IMR-90 (cell line): ENCODE data around the gene SLIT3. TPM values are rescaled to one million over a fixed set of nuclear protein-coding genes. Genes with fewer than 3 reads are reported as not detected.

Experiments used
- ATAC-seq: fragments of 200-7000 bp; cut with Tn5 transposase; 2 replicates; pipeline ENCODE4 v1.9.1; 2020; ENCODE audit warnings: low read depth, mild to moderate bottlenecking, moderate library complexity
- BruUV-seq: library from RNA; stranded (reverse); fragments of 400-500 nt; replicated peaks from 2 replicates; lab custom pipeline; 2021; lab: Mats Ljungman, UMichigan
- CTCF ChIA-PET: fragments of 300-600 bp; formaldehyde crosslinking; extraction: SDS; loops from one replicate; lab custom pipeline; 2021; ENCODE audit warnings: antibody characterized with exemption; lab: Yijun Ruan, JAX
- POLR2A ChIA-PET: fragments of 300-600 bp; sonication (Branson Sonifier 250); formaldehyde crosslinking; loops from one replicate; lab custom pipeline; 2022; ENCODE audit warnings: antibody characterized with exemption; ENCODE audit not compliant: unreplicated experiment; lab: Charles Lee
- DNase-seq: peaks from one replicate; pipeline ENCODE4 v3.0.0; 2013
- H2AFZ ChIP-seq: replicated peaks from 2 replicates; pipeline ENCODE3; 2013; ENCODE audit warnings: low read length, mild to moderate bottlenecking; ENCODE audit not compliant: poor library complexity
- H2AK5ac ChIP-seq: 2 replicates; pipeline ENCODE4 v1.6.1; 2013; ENCODE audit warnings: low read depth, low read length, inconsistent platforms
- H2AK9ac ChIP-seq: replicated peaks from 2 replicates; pipeline ENCODE3; 2013; ENCODE audit warnings: mild to moderate bottlenecking, low read depth, low read length, moderate library complexity; ENCODE audit not compliant: poor library complexity
- H2BK120ac ChIP-seq: 2 replicates; pipeline ENCODE4 v1.6.1; 2013; ENCODE audit warnings: low read depth, low read length, inconsistent platforms
- H2BK15ac ChIP-seq: 3 replicates; pipeline ENCODE4 v1.6.1; 2013; ENCODE audit warnings: low read depth, low read length, inconsistent platforms
- H2BK20ac ChIP-seq: 2 replicates; pipeline ENCODE4 v1.6.1; 2013; ENCODE audit warnings: low read depth, mild to moderate bottlenecking, inconsistent platforms, low read length, moderate library complexity
- H2BK5ac ChIP-seq: 2 replicates; pipeline ENCODE4 v1.6.1; 2013; ENCODE audit warnings: mild to moderate bottlenecking, low read depth, low read length, inconsistent platforms; ENCODE audit not compliant: poor library complexity, severe bottlenecking
- H3K14ac ChIP-seq: replicated peaks from 2 replicates; pipeline ENCODE4 v1.6.1; 2013; ENCODE audit warnings: low read depth, low read length, inconsistent platforms
- H3K18ac ChIP-seq: 2 replicates; pipeline ENCODE4 v1.6.1; 2013; ENCODE audit warnings: low read depth, low read length, control low read depth
- H3K23ac ChIP-seq: 2 replicates; pipeline ENCODE4 v1.6.1; 2013; ENCODE audit warnings: low read depth, low read length, inconsistent platforms
- H3K27ac ChIP-seq: 2 replicates; pipeline ENCODE4 v1.5.1; 2013; ENCODE audit warnings: mild to moderate bottlenecking, control low read depth, low read length; ENCODE audit not compliant: insufficient read depth
- H3K27me3 ChIP-seq: 2 replicates; pipeline ENCODE4 v1.6.1; 2013; ENCODE audit warnings: low read length; ENCODE audit not compliant: control insufficient read depth, insufficient read depth
- H3K36me3 ChIP-seq: 2 replicates; pipeline ENCODE4 v1.6.1; 2013; ENCODE audit warnings: low read length, mixed read lengths; ENCODE audit not compliant: control insufficient read depth, insufficient read depth
- H3K4ac ChIP-seq: 2 replicates; pipeline ENCODE4 v1.6.1; 2013; ENCODE audit warnings: low read depth, low read length, inconsistent platforms
- H3K4me1 ChIP-seq: 2 replicates; pipeline ENCODE4 v1.6.1; 2013; ENCODE audit warnings: low read length, mixed read lengths; ENCODE audit not compliant: control insufficient read depth, insufficient read depth
- H3K4me2 ChIP-seq: 2 replicates; pipeline ENCODE4 v1.6.1; 2013; ENCODE audit warnings: low read depth, mild to moderate bottlenecking, control low read depth, low read length, moderate library complexity
- H3K4me3 ChIP-seq: 2 replicates; pipeline ENCODE4 v1.5.1; 2013; ENCODE audit warnings: low read depth, mild to moderate bottlenecking, control low read depth, low read length, moderate library complexity; ENCODE audit not compliant: insufficient read depth
- H3K56ac ChIP-seq: 2 replicates; pipeline ENCODE4 v1.6.1; 2013; ENCODE audit warnings: low read length, inconsistent platforms; ENCODE audit not compliant: insufficient read depth; ENCODE audit errors: extremely low read depth
- H3K79me1 ChIP-seq, 2 experiments: 2 replicates each; pipeline ENCODE4 v1.6.1; 2013; ENCODE audit warnings: low read length in 2 of 2, inconsistent platforms in 1 of 2, low read depth in 1 of 2
- H3K9ac ChIP-seq: 2 replicates; pipeline ENCODE4 v1.6.1; 2013; ENCODE audit warnings: low read depth, low read length, control low read depth
- H3K9me1 ChIP-seq: 2 replicates; pipeline ENCODE4 v1.6.1; 2013; ENCODE audit warnings: low read length, inconsistent platforms; ENCODE audit not compliant: insufficient read depth
- H3K9me3 ChIP-seq: 2 replicates; pipeline ENCODE4 v1.6.1; 2013; ENCODE audit warnings: low read length; ENCODE audit not compliant: control insufficient read depth, insufficient read depth
- H4K20me1 ChIP-seq: 2 replicates; pipeline ENCODE4 v1.6.1; 2013; ENCODE audit warnings: low read length, inconsistent platforms; ENCODE audit not compliant: insufficient read depth
- H4K5ac ChIP-seq: 2 replicates; pipeline ENCODE4 v1.6.1; 2013; ENCODE audit warnings: mild to moderate bottlenecking, low read depth, low read length, control low read depth
- H4K8ac ChIP-seq, 2 experiments: 2 replicates each; pipeline ENCODE4 v1.6.1; 2013; ENCODE audit warnings: low read depth in 2 of 2, low read length in 2 of 2, control low read depth in 1 of 2, inconsistent platforms in 1 of 2
- H4K91ac ChIP-seq: 2 replicates; pipeline ENCODE4 v1.6.1; 2013; ENCODE audit warnings: low read depth, low read length, inconsistent platforms; ENCODE audit not compliant: insufficient read depth
- CEBPB ChIP-seq: IDR thresholded peaks from 2 replicates; pipeline ENCODE4 v1.6.1; 2012; ENCODE audit warnings: low read depth, low read length, improper control_type of control experiment
- NFE2L2 ChIP-seq: fragments of 150-350 bp; IDR thresholded peaks from 2 replicates; pipeline ENCODE4 v1.6.1; 2016; ENCODE audit warnings: low read depth, mild to moderate bottlenecking, low read length
- POLR2A ChIP-seq: IDR thresholded peaks from 2 replicates; pipeline ENCODE4 v1.6.1; 2012; ENCODE audit warnings: mild to moderate bottlenecking, low read depth, low read length
- RAD21 ChIP-seq: IDR thresholded peaks from 2 replicates; pipeline ENCODE4 v1.6.1; 2012; ENCODE audit warnings: low read length, improper control_type of control experiment
- SMC3 ChIP-seq: fragments of 150-350 bp; IDR thresholded peaks from 2 replicates; pipeline ENCODE4 v1.6.1; 2016; ENCODE audit warnings: low read depth, mild to moderate bottlenecking, antibody characterized with exemption, low read length, moderate library complexity
- WGBS, 2 experiments: methylation state at CpG; one replicate each; pipeline versions ENCODE4 v1.1.5 to v1.1.7; 2013; ENCODE audit warnings: missing lambda C conversion rate in 2 of 2; ENCODE audit not compliant: insufficient read length in 1 of 2; ENCODE audit errors: extremely low coverage in 2 of 2; 5-methylcytosine and 5-hydroxymethylcytosine counted together
- dilution Hi-C: fragments of 300-500 bp; cut with HindIII; formaldehyde crosslinking; loops from one replicate; pipeline ENCODE4 v1.14.3; 2018; ENCODE audit warnings: low sequenced_read_pairs; ENCODE audit not compliant: unreplicated experiment
- in situ Hi-C: fragments of 300-500 bp; cut with MboI; formaldehyde crosslinking; loops from 3 replicates; pipeline ENCODE4 v1.14.3; 2019; ENCODE audit warnings: low sequenced_read_pairs, inconsistent platforms, mixed read lengths
- intact Hi-C: fragments of 100-400 bp; cut with micrococcal nuclease; formaldehyde crosslinking; loops from 2 replicates; pipeline ENCODE4 v1.10.0; 2022
- polyA plus RNA-seq, 3 experiments: library from polyadenylated mRNA; depleted of rRNA; stranded (reverse); fragments of >200 nt; gene quantifications; 2 replicates each; pipeline ENCODE4 v1.2.3, GENCODE V29; 2012; ENCODE audit warnings: low replicate concordance in 1 of 3
- total RNA-seq: library from RNA; depleted of rRNA; stranded (reverse); fragments of >200 nt; gene quantifications from 2 replicates; pipeline ENCODE4 v1.2.3, GENCODE V29; 2012

The SLIT3 gene
- total and polyA plus RNA-seq, 2 of the 4 experiments (the other 2 are of a cell fraction) = 0.18 to 0.50 TPM

GRCh38 chr5:169150108-169150507 lies 150.8 kb downstream of the SLIT3 start:
- no peaks in the 10 kb centered on the region for H3K27me3 ChIP-seq

More at GRCh38 chr5:169150108-169150507, 150.8 kb downstream of the SLIT3 start:
- no TSS peak for BruUV-seq
- H2AK5ac ChIP-seq = no peak overlapping the region
- no peaks in the 10 kb centered on the region for H3K36me3 ChIP-seq
- no peak overlapping the region for H2BK15ac ChIP-seq
- ChIA-PET POLR2A (no interaction called here), CTCF (no interaction called here)
- no CpG with 5 or more reads among the region's 3 CpGs for WGBS, 2 experiments
- TF ChIP-seq CEBPB = no peak
- no peak for TF ChIP-seq SMC3
- TF ChIP-seq POLR2A = no peak
- TF ChIP-seq NFE2L2 = no peak
- TF ChIP-seq RAD21 = no peak
- ATAC-seq = no peak
- H2AFZ ChIP-seq = no peak overlapping the region
- dilution Hi-C loops = no loop called here
- H3K27ac ChIP-seq = no peak overlapping the region
- 0 out of 2 replicates have a peak, but pooled peaks cover 2% of the 10 kb centered on the region for H3K9me3 ChIP-seq
- H3K18ac ChIP-seq = no peak overlapping the region
- no peak overlapping the region for H2BK5ac ChIP-seq
- H2BK20ac ChIP-seq = no peak overlapping the region
- no peak overlapping the region for H4K5ac ChIP-seq
- in situ Hi-C loops = no loop called here
- H4K8ac ChIP-seq = no peak overlapping the region
- no peaks in the 10 kb centered on the region for H3K79me1 ChIP-seq
- H3K4me3 ChIP-seq = no peak overlapping the region
- no peak for DNase-seq
- H3K4me2 ChIP-seq = no peak overlapping the region
- H4K20me1 ChIP-seq = no peaks in the 10 kb centered on the region
- no peaks in the 10 kb centered on the region for H3K4me1 ChIP-seq
- no peaks in the 10 kb centered on the region for H3K9me1 ChIP-seq
- no peak overlapping the region for H3K56ac ChIP-seq
- H4K91ac ChIP-seq = no peak overlapping the region
- H3K4ac ChIP-seq = no peak overlapping the region
- intact Hi-C loops = no loop called here
- H3K9ac ChIP-seq = no peak overlapping the region
- H3K14ac ChIP-seq = no peak overlapping the region
- no peak overlapping the region for H3K23ac ChIP-seq
- H2BK120ac ChIP-seq = no peak overlapping the region
- H2AK9ac ChIP-seq = no peak overlapping the region
